ENCODE measurements around the gene LIFR. TPM values are rescaled to one million over a fixed set of nuclear protein-coding genes. Genes with fewer than 3 reads are reported as not detected.

LIFR gene
- total RNA-seq, 1 experiment from 2014 or later = 7.8 TPM

DNA sequence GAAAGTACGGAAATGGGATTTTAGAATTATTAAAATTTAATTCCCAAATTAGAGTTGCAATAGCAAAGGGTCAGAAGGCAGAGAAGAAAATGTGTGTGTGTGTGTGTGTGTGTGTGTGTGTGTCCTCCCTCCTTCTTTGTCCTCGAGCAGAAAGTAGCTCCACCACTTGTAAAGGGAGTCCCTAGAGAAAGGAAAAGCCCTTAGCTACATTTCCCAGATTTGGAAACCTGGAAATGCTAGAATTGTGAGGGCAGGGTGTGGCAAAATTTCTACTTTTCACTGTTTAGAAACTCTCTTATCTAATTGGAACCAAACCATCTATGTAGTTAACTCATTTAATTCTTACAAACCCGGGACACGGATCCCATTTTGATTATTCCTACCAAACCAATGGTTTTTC, 33.2 kb upstream of the LIFR start:
- Histone ChIP-seq H2BK5ac (ENCODE audit: insufficient read length, low read length) (no peak overlapping the region), H2BK20ac (ENCODE audit: low read depth, low read length, poor library complexity, severe bottlenecking) (no peak overlapping the region), H3K56ac (ENCODE audit: insufficient read length, low read depth, low read length) (no peak overlapping the region), H3K27ac (ENCODE audit: insufficient read length, low read depth, low read length) (no peak overlapping the region), H2BK120ac (ENCODE audit: low read depth, low read length, poor library complexity, severe bottlenecking) (no peak overlapping the region), H4K91ac (ENCODE audit: insufficient read length, low read depth, low read length) (no peak overlapping the region), H3K79me1 (ENCODE audit: insufficient read depth, low read depth, low read length, poor library complexity, severe bottlenecking) (no peaks in the 10 kb centered on the region), H4K5ac (ENCODE audit: insufficient read length, low read depth, low read length) (no peak overlapping the region), H2BK12ac (ENCODE audit: insufficient read length, low read depth, low read length) (no peak overlapping the region), H3K4me1 (ENCODE audit: insufficient read depth, low read length) (no peaks in the 10 kb centered on the region), H3K14ac (ENCODE audit: insufficient read depth, low read length) (no peak overlapping the region), H3K9me3 (ENCODE audit: control insufficient read depth, low read depth, low read length) (no peaks in the 10 kb centered on the region), H3K23ac (ENCODE audit: insufficient read length, low read depth, low read length) (no peak overlapping the region), H3K9ac (ENCODE audit: extremely low read depth, insufficient read length, low read length) (no peak overlapping the region), H3K4me2 (ENCODE audit: insufficient read depth, insufficient read length, low read length) (no peak overlapping the region), H2AFZ (ENCODE audit: low read length) (no peak overlapping the region), H3K23me2 (ENCODE audit: insufficient read length, low read depth, low read length, poor library complexity, severe bottlenecking) (no peaks in the 10 kb centered on the region), H3K27me3 (ENCODE audit: insufficient read depth, low read length) (no peaks in the 10 kb centered on the region), H4K8ac (replicated peaks; ENCODE audit: insufficient read length, low read depth, low read length) (no peak overlapping the region), H3K18ac (ENCODE audit: insufficient read length, low read depth, low read length) (no peak overlapping the region), H4K20me1 (ENCODE audit: control insufficient read depth, insufficient read depth, insufficient read length) (no peaks in the 10 kb centered on the region), H2AK5ac (ENCODE audit: insufficient read length, low read length) (no peak overlapping the region), H3K4ac (ENCODE audit: low read depth, low read length) (no peak overlapping the region), H3T11ph (ENCODE audit: low read length) (no peak overlapping the region), H2BK15ac (ENCODE audit: low read depth, low read length) (no peak overlapping the region), H3K79me2 (ENCODE audit: insufficient read depth, low read length) (no peaks in the 10 kb centered on the region)
- TF ChIP-seq, protein P1, sequence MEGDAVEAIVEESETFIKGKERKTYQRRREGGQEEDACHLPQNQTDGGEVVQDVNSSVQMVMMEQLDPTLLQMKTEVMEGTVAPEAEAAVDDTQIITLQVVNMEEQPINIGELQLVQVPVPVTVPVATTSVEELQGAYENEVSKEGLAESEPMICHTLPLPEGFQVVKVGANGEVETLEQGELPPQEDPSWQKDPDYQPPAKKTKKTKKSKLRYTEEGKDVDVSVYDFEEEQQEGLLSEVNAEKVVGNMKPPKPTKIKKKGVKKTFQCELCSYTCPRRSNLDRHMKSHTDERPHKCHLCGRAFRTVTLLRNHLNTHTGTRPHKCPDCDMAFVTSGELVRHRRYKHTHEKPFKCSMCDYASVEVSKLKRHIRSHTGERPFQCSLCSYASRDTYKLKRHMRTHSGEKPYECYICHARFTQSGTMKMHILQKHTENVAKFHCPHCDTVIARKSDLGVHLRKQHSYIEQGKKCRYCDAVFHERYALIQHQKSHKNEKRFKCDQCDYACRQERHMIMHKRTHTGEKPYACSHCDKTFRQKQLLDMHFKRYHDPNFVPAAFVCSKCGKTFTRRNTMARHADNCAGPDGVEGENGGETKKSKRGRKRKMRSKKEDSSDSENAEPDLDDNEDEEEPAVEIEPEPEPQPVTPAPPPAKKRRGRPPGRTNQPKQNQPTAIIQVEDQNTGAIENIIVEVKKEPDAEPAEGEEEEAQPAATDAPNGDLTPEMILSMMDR (conservative IDR thresholded peaks at IDR 0.05) = no peak
- H3K4me1 Mint-ChIP-seq = no peaks in the 10 kb centered on the region
- no peaks in the 10 kb centered on the region for H3K36me3 Mint-ChIP-seq (ENCODE audit: insufficient read depth in 1 of 3, low read depth in 3 of 3)
- no peaks in the 10 kb centered on the region for H3K9me3 Mint-ChIP-seq
- H3K4me3 Mint-ChIP-seq = no peak overlapping the region
- H3K27ac Mint-ChIP-seq = no peak overlapping the region
- H3K27me3 Mint-ChIP-seq (ENCODE audit: low read depth) = no peaks in the 10 kb centered on the region
- no CpG with 5 or more reads among the region's 4 CpGs for WGBS (ENCODE audit: extremely low coverage, insufficient read length, low lambda C conversion rate)
- no peak for DNase-seq

Data from H9 (cell line).